ENCODE measurements around the gene FBXO11.

DNA sequence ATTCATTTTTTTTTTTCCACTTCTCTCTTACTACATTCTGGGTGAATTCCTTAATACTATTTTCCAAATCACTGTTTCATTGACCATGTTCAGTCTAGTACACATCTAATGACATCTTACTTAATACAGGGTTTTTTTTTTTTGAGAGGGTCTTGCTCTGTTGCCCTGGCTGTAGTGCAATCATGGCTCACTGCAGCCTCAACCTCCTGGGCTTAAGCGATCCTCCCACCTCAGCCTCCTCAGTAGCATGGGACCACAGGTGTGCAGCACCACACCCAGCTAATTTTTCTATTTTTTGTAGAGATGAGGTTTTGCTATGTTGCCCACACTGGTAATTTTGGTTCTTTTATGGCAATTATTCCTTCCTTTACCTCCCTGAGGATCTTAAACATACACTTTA is 29.4 kb downstream of the FBXO11 start:
- TF ChIP-seq ZNF565 (CRISPR knock-in tag; conservative IDR thresholded peaks at IDR 0.05; ENCODE audit: low read depth) (no peak), ZNF8 (CRISPR knock-in tag; IDR thresholded peaks at IDR 0.05) (no peak), TOX (CRISPR knock-in tag; IDR thresholded peaks at IDR 0.05; ENCODE audit: borderline replicate concordance) (no peak), ZFP3 (CRISPR knock-in tag; IDR thresholded peaks at IDR 0.05) (no peak), TSHZ2 (CRISPR knock-in tag; IDR thresholded peaks at IDR 0.05) (no peak), ZNF70 (CRISPR knock-in tag; IDR thresholded peaks at IDR 0.05) (no peak)
- TF ChIP-seq, protein P1, sequence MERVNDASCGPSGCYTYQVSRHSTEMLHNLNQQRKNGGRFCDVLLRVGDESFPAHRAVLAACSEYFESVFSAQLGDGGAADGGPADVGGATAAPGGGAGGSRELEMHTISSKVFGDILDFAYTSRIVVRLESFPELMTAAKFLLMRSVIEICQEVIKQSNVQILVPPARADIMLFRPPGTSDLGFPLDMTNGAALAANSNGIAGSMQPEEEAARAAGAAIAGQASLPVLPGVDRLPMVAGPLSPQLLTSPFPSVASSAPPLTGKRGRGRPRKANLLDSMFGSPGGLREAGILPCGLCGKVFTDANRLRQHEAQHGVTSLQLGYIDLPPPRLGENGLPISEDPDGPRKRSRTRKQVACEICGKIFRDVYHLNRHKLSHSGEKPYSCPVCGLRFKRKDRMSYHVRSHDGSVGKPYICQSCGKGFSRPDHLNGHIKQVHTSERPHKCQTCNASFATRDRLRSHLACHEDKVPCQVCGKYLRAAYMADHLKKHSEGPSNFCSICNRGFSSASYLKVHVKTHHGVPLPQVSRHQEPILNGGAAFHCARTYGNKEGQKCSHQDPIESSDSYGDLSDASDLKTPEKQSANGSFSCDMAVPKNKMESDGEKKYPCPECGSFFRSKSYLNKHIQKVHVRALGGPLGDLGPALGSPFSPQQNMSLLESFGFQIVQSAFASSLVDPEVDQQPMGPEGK (CRISPR knock-in tag; IDR thresholded peaks at IDR 0.05; ENCODE audit: borderline replicate concordance), result no peak

Measured in SK-N-SH treated with all-trans-retinoic acid at 6 μM for 48 hours (cell line).